Measurements from ENCODE around the gene ZGRF1.

DNA sequence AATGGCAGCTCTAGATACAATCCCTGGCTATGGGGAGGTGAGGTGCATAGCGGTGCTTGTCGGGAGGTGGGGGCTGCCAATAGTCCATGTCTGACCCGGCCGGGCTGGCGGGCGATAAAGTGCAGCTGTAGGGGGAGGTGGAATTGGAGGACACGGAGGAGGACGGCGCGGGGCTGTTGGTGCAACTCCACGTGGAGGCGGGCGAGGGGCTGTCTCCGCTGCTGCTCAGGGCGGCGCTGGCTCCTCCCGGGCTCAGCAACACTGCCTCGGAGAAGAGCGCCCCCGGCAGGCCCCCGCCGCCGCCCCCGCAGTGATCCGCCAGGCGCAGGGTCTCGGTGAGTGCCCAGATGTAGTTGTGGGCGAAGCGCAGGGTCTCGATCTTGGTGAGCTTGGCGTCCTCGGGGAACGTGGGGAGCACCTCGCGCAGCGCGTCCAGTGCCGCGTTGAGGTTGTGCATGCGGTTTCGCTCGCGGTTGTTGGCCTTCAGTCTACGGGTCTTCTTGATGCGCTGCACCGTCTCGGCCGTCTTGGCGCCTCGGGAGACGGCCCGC is 122.0 kb downstream of the ZGRF1 start:
- TF ChIP-seq, protein P1, sequence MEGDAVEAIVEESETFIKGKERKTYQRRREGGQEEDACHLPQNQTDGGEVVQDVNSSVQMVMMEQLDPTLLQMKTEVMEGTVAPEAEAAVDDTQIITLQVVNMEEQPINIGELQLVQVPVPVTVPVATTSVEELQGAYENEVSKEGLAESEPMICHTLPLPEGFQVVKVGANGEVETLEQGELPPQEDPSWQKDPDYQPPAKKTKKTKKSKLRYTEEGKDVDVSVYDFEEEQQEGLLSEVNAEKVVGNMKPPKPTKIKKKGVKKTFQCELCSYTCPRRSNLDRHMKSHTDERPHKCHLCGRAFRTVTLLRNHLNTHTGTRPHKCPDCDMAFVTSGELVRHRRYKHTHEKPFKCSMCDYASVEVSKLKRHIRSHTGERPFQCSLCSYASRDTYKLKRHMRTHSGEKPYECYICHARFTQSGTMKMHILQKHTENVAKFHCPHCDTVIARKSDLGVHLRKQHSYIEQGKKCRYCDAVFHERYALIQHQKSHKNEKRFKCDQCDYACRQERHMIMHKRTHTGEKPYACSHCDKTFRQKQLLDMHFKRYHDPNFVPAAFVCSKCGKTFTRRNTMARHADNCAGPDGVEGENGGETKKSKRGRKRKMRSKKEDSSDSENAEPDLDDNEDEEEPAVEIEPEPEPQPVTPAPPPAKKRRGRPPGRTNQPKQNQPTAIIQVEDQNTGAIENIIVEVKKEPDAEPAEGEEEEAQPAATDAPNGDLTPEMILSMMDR (IDR thresholded peaks at IDR 0.05) = no peak
- no peak for TF ChIP-seq EHMT2 (IDR thresholded peaks at IDR 0.05; ENCODE audit: low read depth)
- TF ChIP-seq, protein P2, sequence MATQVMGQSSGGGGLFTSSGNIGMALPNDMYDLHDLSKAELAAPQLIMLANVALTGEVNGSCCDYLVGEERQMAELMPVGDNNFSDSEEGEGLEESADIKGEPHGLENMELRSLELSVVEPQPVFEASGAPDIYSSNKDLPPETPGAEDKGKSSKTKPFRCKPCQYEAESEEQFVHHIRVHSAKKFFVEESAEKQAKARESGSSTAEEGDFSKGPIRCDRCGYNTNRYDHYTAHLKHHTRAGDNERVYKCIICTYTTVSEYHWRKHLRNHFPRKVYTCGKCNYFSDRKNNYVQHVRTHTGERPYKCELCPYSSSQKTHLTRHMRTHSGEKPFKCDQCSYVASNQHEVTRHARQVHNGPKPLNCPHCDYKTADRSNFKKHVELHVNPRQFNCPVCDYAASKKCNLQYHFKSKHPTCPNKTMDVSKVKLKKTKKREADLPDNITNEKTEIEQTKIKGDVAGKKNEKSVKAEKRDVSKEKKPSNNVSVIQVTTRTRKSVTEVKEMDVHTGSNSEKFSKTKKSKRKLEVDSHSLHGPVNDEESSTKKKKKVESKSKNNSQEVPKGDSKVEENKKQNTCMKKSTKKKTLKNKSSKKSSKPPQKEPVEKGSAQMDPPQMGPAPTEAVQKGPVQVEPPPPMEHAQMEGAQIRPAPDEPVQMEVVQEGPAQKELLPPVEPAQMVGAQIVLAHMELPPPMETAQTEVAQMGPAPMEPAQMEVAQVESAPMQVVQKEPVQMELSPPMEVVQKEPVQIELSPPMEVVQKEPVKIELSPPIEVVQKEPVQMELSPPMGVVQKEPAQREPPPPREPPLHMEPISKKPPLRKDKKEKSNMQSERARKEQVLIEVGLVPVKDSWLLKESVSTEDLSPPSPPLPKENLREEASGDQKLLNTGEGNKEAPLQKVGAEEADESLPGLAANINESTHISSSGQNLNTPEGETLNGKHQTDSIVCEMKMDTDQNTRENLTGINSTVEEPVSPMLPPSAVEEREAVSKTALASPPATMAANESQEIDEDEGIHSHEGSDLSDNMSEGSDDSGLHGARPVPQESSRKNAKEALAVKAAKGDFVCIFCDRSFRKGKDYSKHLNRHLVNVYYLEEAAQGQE (IDR thresholded peaks at IDR 0.05) = no peak
- no peak for TF ChIP-seq HOXB13 (CRISPR knock-in tag; IDR thresholded peaks at IDR 0.05; ENCODE audit: low read depth)
- TF ChIP-seq, protein P3, sequence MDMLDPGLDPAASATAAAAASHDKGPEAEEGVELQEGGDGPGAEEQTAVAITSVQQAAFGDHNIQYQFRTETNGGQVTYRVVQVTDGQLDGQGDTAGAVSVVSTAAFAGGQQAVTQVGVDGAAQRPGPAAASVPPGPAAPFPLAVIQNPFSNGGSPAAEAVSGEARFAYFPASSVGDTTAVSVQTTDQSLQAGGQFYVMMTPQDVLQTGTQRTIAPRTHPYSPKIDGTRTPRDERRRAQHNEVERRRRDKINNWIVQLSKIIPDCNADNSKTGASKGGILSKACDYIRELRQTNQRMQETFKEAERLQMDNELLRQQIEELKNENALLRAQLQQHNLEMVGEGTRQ (IDR thresholded peaks at IDR 0.05) = no peak
- no peak for TF ChIP-seq SMC3 (IDR thresholded peaks at IDR 0.05)
- no peak for TF ChIP-seq SREBF2 (IDR thresholded peaks at IDR 0.05)
- TF ChIP-seq, protein P4, sequence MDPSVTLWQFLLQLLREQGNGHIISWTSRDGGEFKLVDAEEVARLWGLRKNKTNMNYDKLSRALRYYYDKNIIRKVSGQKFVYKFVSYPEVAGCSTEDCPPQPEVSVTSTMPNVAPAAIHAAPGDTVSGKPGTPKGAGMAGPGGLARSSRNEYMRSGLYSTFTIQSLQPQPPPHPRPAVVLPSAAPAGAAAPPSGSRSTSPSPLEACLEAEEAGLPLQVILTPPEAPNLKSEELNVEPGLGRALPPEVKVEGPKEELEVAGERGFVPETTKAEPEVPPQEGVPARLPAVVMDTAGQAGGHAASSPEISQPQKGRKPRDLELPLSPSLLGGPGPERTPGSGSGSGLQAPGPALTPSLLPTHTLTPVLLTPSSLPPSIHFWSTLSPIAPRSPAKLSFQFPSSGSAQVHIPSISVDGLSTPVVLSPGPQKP (IDR thresholded peaks at IDR 0.05; ENCODE audit: low read depth, low read length) = no peak
- no peak for TF ChIP-seq EP300 (IDR thresholded peaks at IDR 0.05)
- no peak for TF ChIP-seq POLR2A (IDR thresholded peaks at IDR 0.05; ENCODE audit: low read length)

All from A549 (cell line).